HepG2 (cell line): ENCODE results near the gene PCDHGA10. TPM values are rescaled to one million over a fixed set of nuclear protein-coding genes. Genes with fewer than 3 reads are reported as not detected.

Source experiments
- ATAC-seq: fragments of 200-7000 bp; cut with Tn5 transposase; 3 replicates; pipeline ENCODE4 v1.9.1; 2020; ENCODE audit warnings: mild to moderate bottlenecking, moderate library complexity
- BruUV-seq: library from RNA; stranded (reverse); fragments of 400-500 nt; replicated peaks from 2 replicates; lab custom pipeline; 2021; lab: Mats Ljungman, UMichigan
- CTCF ChIA-PET: fragments of 300-600 bp; formaldehyde crosslinking; extraction: SDS; loops from one replicate; lab custom pipeline; 2021; ENCODE audit warnings: low total read pairs, inconsistent platforms, low intra/inter-chr PET ratio; lab: Yijun Ruan, JAX
- POLR2A ChIA-PET: fragments of 350-600 bp; sonication (Branson Sonifier 250); formaldehyde crosslinking; loops from one replicate; lab custom pipeline; 2020; ENCODE audit warnings: antibody characterized with exemption, inconsistent platforms; lab: Yijun Ruan, JAX
- DNase-seq: peaks from one replicate; pipeline ENCODE4 v3.0.0-alpha.2; 2015; ENCODE audit warnings: low spot score
- FAIRE-seq: peaks from 3 replicates; lab custom pipeline; 2011; peaks lifted over from hg19 to GRCh38; lab: Jason Lieb, UNC
- H2AFZ ChIP-seq: one replicate; pipeline ENCODE4 v1.6.1; 2011; ENCODE audit warnings: low read length, inconsistent platforms
- H3K27ac ChIP-seq: fragments of 300-600 bp; 3 replicates; pipeline ENCODE4 v1.8.0; 2011; ENCODE audit warnings: mixed run types, mild to moderate bottlenecking, mixed read lengths, low read length, inconsistent platforms; ENCODE audit not compliant: insufficient read depth; ENCODE audit errors: extremely low read length
- H3K27me3 ChIP-seq, 2 experiments: fragments of 200-600 bp in 1 of 2; 2 replicates in 1 of 2; 3 replicates in 1 of 2; pipeline versions ENCODE4 v1.6.0 to v1.8.0; 2011; ENCODE audit warnings: low read length in 2 of 2, mild to moderate bottlenecking in 2 of 2, moderate library complexity in 2 of 2, inconsistent platforms in 1 of 2; ENCODE audit not compliant: insufficient read depth in 2 of 2, control insufficient read depth in 1 of 2
- H3K36me3 ChIP-seq, 2 experiments: fragments of 200-600 bp in 1 of 2; replicated peaks in 1 of 2; 2 replicates in 1 of 2; 3 replicates in 1 of 2; pipeline versions ENCODE4 v1.5.1 to v1.8.0; 2011; ENCODE audit warnings: low read length in 2 of 2, inconsistent platforms in 1 of 2; ENCODE audit not compliant: insufficient read depth in 2 of 2, control insufficient read depth in 1 of 2
- H3K4me1 ChIP-seq: 2 replicates; pipeline ENCODE4 v1.5.1; 2012; ENCODE audit warnings: low read length, inconsistent platforms; ENCODE audit not compliant: insufficient read depth
- H3K4me2 ChIP-seq: 2 replicates; pipeline ENCODE4 v1.6.0; 2011; ENCODE audit warnings: low read depth, low read length, inconsistent platforms
- H3K4me3 ChIP-seq, 3 experiments: fragments of 200-600 bp in 1 of 3; sonication (generic), shearing (Covaris generic) in 1 of 3; replicated peaks in 1 of 3; 2 replicates each; pipeline ENCODE4 v1.5.1; 2011 to 2016; ENCODE audit warnings: low read length in 3 of 3, inconsistent platforms in 2 of 3, low read depth in 2 of 3, mild to moderate bottlenecking in 2 of 3, control low read depth in 1 of 3, mixed read lengths in 1 of 3; ENCODE audit not compliant: insufficient read depth in 1 of 3
- H3K79me2 ChIP-seq: one replicate; pipeline ENCODE4 v1.6.1; 2011; ENCODE audit warnings: low read length, inconsistent platforms; ENCODE audit not compliant: insufficient read depth
- H3K9ac ChIP-seq: 2 replicates; pipeline ENCODE4 v1.6.0; 2011; ENCODE audit warnings: mild to moderate bottlenecking, low read depth, low read length, inconsistent platforms; ENCODE audit not compliant: insufficient read depth
- H3K9me3 ChIP-seq: 2 replicates; pipeline ENCODE4 v1.5.1; 2012; ENCODE audit warnings: mild to moderate bottlenecking, low read length
- H4K20me1 ChIP-seq: 2 replicates; pipeline ENCODE4 v1.6.0; 2011; ENCODE audit warnings: inconsistent platforms, mild to moderate bottlenecking, low read length, moderate library complexity; ENCODE audit not compliant: insufficient read depth
- HINFP ChIP-seq: sonication (generic); formaldehyde crosslinking; IDR thresholded peaks from 2 replicates; pipeline ENCODE4 v1.4.0; 2020; ENCODE audit warnings: low read depth, mild to moderate bottlenecking, missing genetic modification reagents
- HMG20A ChIP-seq: IDR thresholded peaks from 2 replicates; pipeline ENCODE4 v1.6.1; 2016; ENCODE audit warnings: borderline replicate concordance
- NR2F1 ChIP-seq, 2 experiments: fragments of 450-650 bp in 1 of 2; formaldehyde crosslinking in 1 of 2; IDR thresholded peaks; 2 replicates each; pipeline versions ENCODE4 v1.5.0 to v1.6.1; 2016 to 2020; ENCODE audit warnings: mild to moderate bottlenecking in 1 of 2, missing compliant biosample characterization in 1 of 2, missing genetic modification reagents in 1 of 2, moderate library complexity in 1 of 2
- PHF8 ChIP-seq: sonication (generic); formaldehyde crosslinking; IDR thresholded peaks from 2 replicates; pipeline ENCODE4 v1.5.0; 2020; ENCODE audit warnings: missing genetic modification reagents
- THAP11 ChIP-seq: IDR thresholded peaks from 2 replicates; pipeline ENCODE4 v1.6.1; 2016; ENCODE audit warnings: missing biosample characterization, missing genetic modification reagents
- ZFP62 ChIP-seq: sonication (generic); formaldehyde crosslinking; IDR thresholded peaks from 2 replicates; pipeline ENCODE4 v1.4.0; 2020; ENCODE audit warnings: missing genetic modification reagents
- ZNF317 ChIP-seq: sonication (generic); formaldehyde crosslinking; IDR thresholded peaks from 2 replicates; pipeline ENCODE4 v1.5.0; 2020; ENCODE audit warnings: mild to moderate bottlenecking, missing genetic modification reagents
- ZNF7 ChIP-seq: IDR thresholded peaks from 2 replicates; pipeline ENCODE4 v1.6.1; 2016; ENCODE audit warnings: missing biosample characterization, missing genetic modification reagents
- ZNF792 ChIP-seq: IDR thresholded peaks from 2 replicates; pipeline ENCODE4 v1.6.1; 2016
- WGBS: methylation state at CpG from one replicate; pipeline ENCODE4 v1.1.6; 2017; ENCODE audit warnings: low lambda C conversion rate; 5-methylcytosine and 5-hydroxymethylcytosine counted together
- in situ Hi-C: cut with HindIII; loops from 2 replicates; pipeline ENCODE4 v1.10.0; 2017; ENCODE audit warnings: low pct_unique_long_range_greater_than_20kb; ENCODE audit not compliant: extremely low pct_ligation_motif_present
- intact Hi-C: fragments of 100-400 bp; cut with micrococcal nuclease; formaldehyde crosslinking; loops from one replicate; pipeline ENCODE4 v1.10.0; 2022; ENCODE audit not compliant: unreplicated experiment
- polyA plus RNA-seq, 8 experiments: library from polyadenylated mRNA; depleted of rRNA in 3 of 8; stranded (reverse) in 7 of 8; unstranded in 1 of 8; fragments of >200 nt; fragmentation: Illumina TruSeq in 4 of 8; extraction: Trizol in 4 of 8; gene quantifications; 2 replicates each; pipeline versions ENCODE4 v1.2.1 to v1.2.3, GENCODE V29; 2011 to 2016; ENCODE audit warnings: low read depth in 4 of 8, missing spikeins in 1 of 8, mixed read lengths in 1 of 8; ENCODE audit not compliant: insufficient read depth in 1 of 8
- total RNA-seq, 5 experiments: library from RNA; depleted of rRNA; stranded (reverse); fragments of >200 nt; fragmentation: Illumina TruSeq; extraction: Trizol; gene quantifications; 2 replicates each; pipeline ENCODE4 v1.2.3, GENCODE V29; 2016; ENCODE audit warnings: low read depth in 1 of 5

The PCDHGA10 gene
- total and polyA plus RNA-seq, 2 of the 13 experiments (the other 11 are each of a cell fraction or from before 2014, with no cell fraction given): 0.04 to 0.18 TPM

GRCh38 chr5:141434006-141434405 lies 21.2 kb downstream of the PCDHGA10 start:
- no peak for TF ChIP-seq THAP11
- TF ChIP-seq HMG20A (CRISPR knock-in tag): no peak
- no peak for TF ChIP-seq ZNF317 (CRISPR knock-in tag)
- no peak for TF ChIP-seq HINFP
- TF ChIP-seq ZFP62: no peak
- Histone ChIP-seq H3K4me2 (no peak overlapping the region), H3K9ac (no peak overlapping the region), H3K27me3 (no peaks in the 10 kb centered on the region), H4K20me1 (no peaks in the 10 kb centered on the region), H3K79me2 (no peaks in the 10 kb centered on the region), H2AFZ (no peak overlapping the region), H3K4me3 (no peak overlapping the region), H3K4me1 (no peaks in the 10 kb centered on the region), H3K9me3 (peaks cover 19% of the 10 kb centered on the region; the same call in 1 of the 2 replicates), H3K27ac (no peak overlapping the region), H3K36me3 (no peaks in the 10 kb centered on the region)
- ATAC-seq: no peak
- in situ Hi-C loops (no loop called here), intact Hi-C loops (no loop called here)
- WGBS: 25% methylated on average over 2 of the region's 2 CpGs
- FAIRE-seq: no peak
- no peak for DNase-seq
- POLR2A ChIA-PET: no interaction called here
- BruUV-seq: no TSS peak
- CTCF ChIA-PET: no interaction called here

- H3K4me2 ChIP-seq: no peak overlapping the region
- ATAC-seq: no peak
- no peak for DNase-seq
- peaks cover 1% of the 10 kb centered on the region; the same call in 1 of the 2 replicates for H3K9me3 ChIP-seq
- H3K27ac ChIP-seq: no peak overlapping the region
- H2AFZ ChIP-seq: no peak overlapping the region
- WGBS: 9% methylated on average over 2 of the region's 2 CpGs
- FAIRE-seq: no peak
- in situ Hi-C loops: no loop called here
- TF ChIP-seq HINFP (no peak), ZNF792 (CRISPR knock-in tag) (no peak), NR2F1 (CRISPR knock-in tag; IDR thresholded peaks at IDR 0.05) (no peak), PHF8 (CRISPR knock-in tag) (no peak), ZNF7 (no peak)
- ChIA-PET POLR2A (no interaction called here), CTCF (no interaction called here)
- H3K27me3 ChIP-seq: no peaks in the 10 kb centered on the region
- no peak overlapping the region for H3K4me3 ChIP-seq
- BruUV-seq: no TSS peak
- H3K4me1 ChIP-seq: no peaks in the 10 kb centered on the region
- no peak overlapping the region for H3K9ac ChIP-seq
- no peaks in the 10 kb centered on the region for H4K20me1 ChIP-seq
- H3K36me3 ChIP-seq: no peaks in the 10 kb centered on the region
- no peaks in the 10 kb centered on the region for H3K79me2 ChIP-seq
- intact Hi-C loops: no loop called here
These were observed 24.4 kb downstream of the PCDHGA10 start for GRCh38 chr5:141437221-141437620.
